Tibial nerve (tissue), 4 donors: Measurements from ENCODE around the gene LGI4. TPM values are rescaled to one million over a fixed set of nuclear protein-coding genes. Genes with fewer than 3 reads are reported as not detected.

Source experiments
- DNase-seq, 2 donors: peaks; one replicate each; pipeline ENCODE4 v3.0.0-alpha.2; 2019; ENCODE audit warnings: low spot score in 2 of 2
- H3K27ac ChIP-seq, 4 donors: fragments of 200-600 bp; sonication (generic) in 3 of 4; one replicate each; pipeline ENCODE4 v1.5.1; 2017 to 2019; ENCODE audit warnings: mild to moderate bottlenecking in 1 of 4
- H3K27me3 ChIP-seq, 2 donors: fragments of 200-600 bp; sonication (generic) in 1 of 2; one replicate each; pipeline versions ENCODE4 v1.5.1 to v1.6.0; 2017 to 2019
- H3K36me3 ChIP-seq, 3 donors: fragments of 200-600 bp; sonication (generic); one replicate each; pipeline ENCODE4 v1.5.1; 2018 to 2019
- H3K4me1 ChIP-seq, 4 donors: fragments of 200-600 bp; sonication (generic) in 3 of 4; one replicate each; pipeline ENCODE4 v1.5.1; 2017 to 2019
- H3K4me3 ChIP-seq, 4 donors: fragments of 200-600 bp; sonication (generic) in 3 of 4; one replicate each; pipeline ENCODE4 v1.5.1; 2017 to 2019; ENCODE audit warnings: mild to moderate bottlenecking in 1 of 4, moderate library complexity in 1 of 4
- H3K9me3 ChIP-seq, 4 donors: fragments of 200-600 bp; sonication (generic) in 3 of 4; one replicate each; pipeline ENCODE4 v1.5.1; 2017 to 2019
- EP300 ChIP-seq, 2 donors: sonication (generic); formaldehyde crosslinking; IDR thresholded peaks; one replicate each; pipeline ENCODE4 v1.6.1; 2017; ENCODE audit warnings: antibody characterized with exemption in 2 of 2, mild to moderate bottlenecking in 1 of 2
- POLR2A ChIP-seq, 2 donors: fragments of 450-650 bp; IDR thresholded peaks; one replicate each; pipeline ENCODE4 v1.6.1; 2017; ENCODE audit warnings: antibody characterized with exemption in 2 of 2, mild to moderate bottlenecking in 2 of 2, moderate library complexity in 2 of 2
- WGBS, 2 donors: methylation state at CpG; one replicate each; pipeline ENCODE4 v1.1.5; 2018; 5-methylcytosine and 5-hydroxymethylcytosine counted together
- total RNA-seq, 4 donors: library from RNA; depleted of rRNA; stranded (reverse); fragments of >200 nt; gene quantifications; one replicate each; pipeline ENCODE4 v1.1.0, GENCODE V29; 2016
- TF ChIP-seq, protein P1 (sequence below), 5 experiments: fragments of 200-600 bp in 3 of 5; fragments of 450-650 bp in 2 of 5; sonication (generic) in 3 of 5; IDR thresholded peaks; one replicate each; pipeline ENCODE4 v1.5.1; 2016 to 2019; ENCODE audit warnings: antibody characterized with exemption in 5 of 5, mild to moderate bottlenecking in 3 of 5, moderate library complexity in 2 of 5

The LGI4 gene
- total RNA-seq, 4 donors from 2014 or later, result 207 to 323 (median 302) TPM

GRCh38 chr19:35095667-35096368 is 39.0 kb downstream of the LGI4 start:
- H3K9me3 ChIP-seq, result no peaks in the 10 kb centered on the region
- 66 to 69% methylated on average over 8 of the region's 8 CpGs for WGBS, 2 donors
- H3K4me1 ChIP-seq, result peaks cover 0 to 16% (median 2%) of the 10 kb centered on the region in 4 donors
- peak overlapping the region in 3 of 4 donors; percentile 50 to 72 (median 68) for H3K27ac ChIP-seq
- no peak overlapping the region for H3K4me3 ChIP-seq
- no peaks in the 10 kb centered on the region for H3K36me3 ChIP-seq
- no peak for DNase-seq
- H3K27me3 ChIP-seq, result peaks cover 0 to 6% of the 10 kb centered on the region in 2 donors
- TF ChIP-seq POLR2A (IDR thresholded peaks at IDR 0.05), result no peak
- no peak for TF ChIP-seq EP300 (IDR thresholded peaks at IDR 0.05)
- TF ChIP-seq, protein P1, sequence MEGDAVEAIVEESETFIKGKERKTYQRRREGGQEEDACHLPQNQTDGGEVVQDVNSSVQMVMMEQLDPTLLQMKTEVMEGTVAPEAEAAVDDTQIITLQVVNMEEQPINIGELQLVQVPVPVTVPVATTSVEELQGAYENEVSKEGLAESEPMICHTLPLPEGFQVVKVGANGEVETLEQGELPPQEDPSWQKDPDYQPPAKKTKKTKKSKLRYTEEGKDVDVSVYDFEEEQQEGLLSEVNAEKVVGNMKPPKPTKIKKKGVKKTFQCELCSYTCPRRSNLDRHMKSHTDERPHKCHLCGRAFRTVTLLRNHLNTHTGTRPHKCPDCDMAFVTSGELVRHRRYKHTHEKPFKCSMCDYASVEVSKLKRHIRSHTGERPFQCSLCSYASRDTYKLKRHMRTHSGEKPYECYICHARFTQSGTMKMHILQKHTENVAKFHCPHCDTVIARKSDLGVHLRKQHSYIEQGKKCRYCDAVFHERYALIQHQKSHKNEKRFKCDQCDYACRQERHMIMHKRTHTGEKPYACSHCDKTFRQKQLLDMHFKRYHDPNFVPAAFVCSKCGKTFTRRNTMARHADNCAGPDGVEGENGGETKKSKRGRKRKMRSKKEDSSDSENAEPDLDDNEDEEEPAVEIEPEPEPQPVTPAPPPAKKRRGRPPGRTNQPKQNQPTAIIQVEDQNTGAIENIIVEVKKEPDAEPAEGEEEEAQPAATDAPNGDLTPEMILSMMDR (IDR thresholded peaks at IDR 0.05), result no peak

DNA sequence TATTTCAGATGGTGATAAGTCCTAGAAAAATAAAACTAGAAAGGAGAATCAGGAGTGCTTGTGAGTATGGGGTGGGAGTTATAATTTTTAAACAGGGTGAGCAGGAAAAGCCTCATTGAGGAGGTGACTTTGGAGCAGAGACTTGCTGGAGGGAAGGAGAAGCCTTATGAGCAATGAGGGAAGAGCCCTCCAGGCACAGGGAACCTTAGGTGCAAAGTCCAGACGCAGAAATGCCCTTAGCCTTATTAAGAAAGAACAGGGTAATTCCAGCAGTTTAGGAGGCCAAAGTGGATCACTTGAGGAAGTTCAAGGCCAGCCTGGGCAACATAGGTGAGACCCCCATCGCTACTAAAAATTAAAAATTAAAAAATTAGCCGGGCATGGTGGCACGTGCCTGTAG is 40.2 kb downstream of the LGI4 start:
- Histone ChIP-seq H3K9me3 (no peaks in the 10 kb centered on the region), H3K36me3 (no peaks in the 10 kb centered on the region), H3K4me3 (no peak overlapping the region), H3K4me1 (peaks cover 0 to 25% (median 7%) of the 10 kb centered on the region in 4 donors), H3K27me3 (peaks cover 0 to 8% of the 10 kb centered on the region in 2 donors), H3K27ac (peak overlapping the region in 2 of 4 donors; percentile 36 to 47)
- 92% methylated on average over 4 of the region's 4 CpGs for WGBS, 2 donors
- TF ChIP-seq POLR2A (IDR thresholded peaks at IDR 0.05) (no peak), EP300 (IDR thresholded peaks at IDR 0.05) (no peak)
- TF ChIP-seq, protein P1 (IDR thresholded peaks at IDR 0.05), result no peak
- DNase-seq, result no peak

- no peak for TF ChIP-seq EP300 (IDR thresholded peaks at IDR 0.05)
- TF ChIP-seq, protein P1 (IDR thresholded peaks at IDR 0.05), result no peak
- TF ChIP-seq POLR2A (IDR thresholded peaks at IDR 0.05), result no peak
- Histone ChIP-seq H3K36me3 (no peaks in the 10 kb centered on the region), H3K27ac (no peak overlapping the region), H3K4me3 (no peak overlapping the region), H3K27me3 (peaks cover 0 to 8% of the 10 kb centered on the region in 2 donors), H3K4me1 (peaks cover 0 to 25% (median 7%) of the 10 kb centered on the region in 4 donors), H3K9me3 (no peaks in the 10 kb centered on the region)
- WGBS, 2 donors, result 86 to 92% methylated on average over 10 to 11 of the region's 11 CpGs
- no peak for DNase-seq
Measured at GRCh38 chr19:35093941-35094647, 40.8 kb downstream of the LGI4 start.

DNA sequence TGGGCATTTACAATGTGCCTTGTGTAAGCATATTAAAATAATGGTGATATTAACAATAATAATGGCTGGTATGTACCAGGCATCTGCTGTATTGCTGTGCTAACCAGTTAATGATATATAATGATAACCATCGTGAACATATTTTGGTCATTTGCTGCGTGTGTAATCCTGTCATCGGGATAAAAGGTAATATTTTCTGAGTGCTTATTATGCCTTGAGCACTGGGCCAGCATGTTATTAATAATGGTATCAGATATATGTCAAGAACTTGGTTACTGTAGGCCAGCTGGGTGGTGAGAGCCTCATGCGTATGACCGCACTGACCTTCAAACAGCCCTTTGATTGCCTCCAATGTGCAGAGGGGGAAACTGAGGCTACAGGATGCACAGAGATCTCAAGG is 41.4 kb downstream of the LGI4 start:
- no peaks in the 10 kb centered on the region for H3K9me3 ChIP-seq
- TF ChIP-seq POLR2A (IDR thresholded peaks at IDR 0.05), result no peak
- no peak for TF ChIP-seq EP300 (IDR thresholded peaks at IDR 0.05)
- TF ChIP-seq, protein P1 (IDR thresholded peaks at IDR 0.05), result no peak
- DNase-seq, result no peak
- H3K36me3 ChIP-seq, result no peaks in the 10 kb centered on the region
- H3K4me3 ChIP-seq, result no peak overlapping the region
- WGBS, 2 donors, result 94 to 96% methylated on average over 5 of the region's 5 CpGs
- no peak overlapping the region for H3K27ac ChIP-seq
- H3K4me1 ChIP-seq, result peaks cover 0 to 20% (median 7%) of the 10 kb centered on the region in 4 donors
- H3K27me3 ChIP-seq, result peaks cover 0 to 8% of the 10 kb centered on the region in 2 donors
